K562 (cell line): Measurements from ENCODE around the gene AQP5. TPM values are rescaled to one million over a fixed set of nuclear protein-coding genes. Genes with fewer than 3 reads are reported as not detected.

Experiments
- ATAC-seq: fragments of 200-7000 bp; cut with Tn5 transposase; 3 replicates; pipeline ENCODE4 v1.9.1; 2020; ENCODE audit warnings: moderate library complexity
- BruUV-seq: library from RNA; stranded (reverse); fragments of 400-500 nt; replicated peaks from 2 replicates; lab custom pipeline; 2021; lab: Mats Ljungman, UMichigan
- CTCF ChIA-PET: fragments of 300-600 bp; formaldehyde crosslinking; extraction: SDS; loops from one replicate; lab custom pipeline; 2021; ENCODE audit warnings: low intra/inter-chr PET ratio; lab: Yijun Ruan, JAX
- POLR2A ChIA-PET: fragments of 300-600, 350-650 bp; sonication (Branson Sonifier 250); formaldehyde crosslinking; extraction: SDS; loops from one replicate; lab custom pipeline; 2021; ENCODE audit warnings: antibody characterized with exemption, inconsistent platforms; lab: Yijun Ruan, JAX
- DNase-seq, 4 experiments: peaks; one replicate each; pipeline versions ENCODE4 v3.0.0 to v3.0.0-alpha.2; 2011 to 2018; ENCODE audit warnings: low spot score in 3 of 4, mixed read lengths in 3 of 4; ENCODE audit errors: extremely low read depth in 1 of 4
- FAIRE-seq: peaks from 2 replicates; lab custom pipeline; 2011; peaks lifted over from hg19 to GRCh38; lab: Jason Lieb, UNC
- H2AFZ ChIP-seq: 2 replicates; pipeline ENCODE4 v1.6.0; 2011; ENCODE audit warnings: low read depth, low read length, control low read depth, inconsistent platforms
- H3K27ac ChIP-seq: fragments of 200-600 bp; 3 replicates; pipeline ENCODE4 v1.8.0; 2011; ENCODE audit warnings: low read depth, mild to moderate bottlenecking, control low read depth, inconsistent platforms, low read length, moderate library complexity, mixed read lengths; ENCODE audit errors: extremely low read depth
- H3K27me3 ChIP-seq, 2 experiments: fragments of 300-600 bp in 1 of 2; 2 replicates in 1 of 2; 3 replicates in 1 of 2; pipeline versions ENCODE4 v1.6.0 to v1.8.0; 2011; ENCODE audit warnings: inconsistent platforms in 2 of 2, low read length in 2 of 2, mild to moderate bottlenecking in 1 of 2, mixed read lengths in 1 of 2, moderate library complexity in 1 of 2; ENCODE audit not compliant: control insufficient read depth in 2 of 2, insufficient read depth in 2 of 2
- H3K36me3 ChIP-seq: fragments of 300-600 bp; 3 replicates; pipeline ENCODE4 v1.8.0; 2011; ENCODE audit warnings: mild to moderate bottlenecking, low read length, inconsistent platforms; ENCODE audit not compliant: control insufficient read depth, insufficient read depth
- H3K4me1 ChIP-seq, 2 experiments: fragments of 200-600 bp in 1 of 2; replicated peaks in 1 of 2; 2 replicates in 1 of 2; 3 replicates in 1 of 2; pipeline versions ENCODE4 v1.5.1 to v1.8.0; 2011; ENCODE audit warnings: inconsistent platforms in 2 of 2, low read length in 2 of 2, mild to moderate bottlenecking in 1 of 2, mixed read lengths in 1 of 2, moderate library complexity in 1 of 2; ENCODE audit not compliant: control insufficient read depth in 2 of 2, insufficient read depth in 2 of 2
- H3K4me2 ChIP-seq: 2 replicates; pipeline ENCODE4 v1.6.1; 2011; ENCODE audit warnings: low read length, control low read depth, inconsistent platforms, mixed read lengths; ENCODE audit not compliant: insufficient read depth
- H3K4me3 ChIP-seq: fragments of 200-600 bp; sonication (generic), shearing (Covaris generic); 2 replicates; pipeline ENCODE4 v1.5.1; 2016; ENCODE audit warnings: control low read depth, inconsistent platforms
- H3K79me2 ChIP-seq: fragments of 200-600 bp; 3 replicates; pipeline ENCODE4 v1.8.0; 2011; ENCODE audit warnings: low read length, inconsistent platforms; ENCODE audit not compliant: control insufficient read depth, insufficient read depth
- H3K9ac ChIP-seq, 2 experiments: 2 replicates each; pipeline versions ENCODE4 v1.6.0 to v1.6.1; 2011; ENCODE audit warnings: low read depth in 2 of 2, low read length in 2 of 2, control low read depth in 1 of 2, inconsistent platforms in 1 of 2, mild to moderate bottlenecking in 1 of 2, mixed read lengths in 1 of 2; ENCODE audit not compliant: insufficient read depth in 1 of 2
- H3K9me1 ChIP-seq: one replicate; pipeline ENCODE4 v1.6.0; 2011; ENCODE audit warnings: inconsistent platforms, mild to moderate bottlenecking, low read length, moderate library complexity; ENCODE audit not compliant: control insufficient read depth, insufficient read depth
- H3K9me3 ChIP-seq: replicated peaks from 2 replicates; pipeline ENCODE4 v1.5.1; 2011; ENCODE audit warnings: low read depth, low read length, inconsistent platforms; ENCODE audit not compliant: control insufficient read depth, insufficient read depth
- H4K20me1 ChIP-seq: replicated peaks from 2 replicates; pipeline ENCODE4 v1.6.1; 2011; ENCODE audit warnings: low read length, inconsistent platforms, mixed read lengths; ENCODE audit not compliant: control insufficient read depth, insufficient read depth
- ETV1 ChIP-seq: fragments of 450-650 bp; conservative IDR thresholded peaks from 2 replicates; pipeline ENCODE4 v1.6.1; 2016; ENCODE audit warnings: missing genetic modification characterization, control low read depth, low read depth, missing compliant biosample characterization
- GTF2F1 ChIP-seq: IDR thresholded peaks from 2 replicates; pipeline ENCODE4 v1.6.1; 2011; ENCODE audit warnings: low read depth, low read length, improper control_type of control experiment
- IFI16 ChIP-seq: fragments of 250-450 bp; sonication (Bioruptor Pico); IDR thresholded peaks from 2 replicates; pipeline ENCODE4 v2.1.2; 2022; ENCODE audit warnings: mild to moderate bottlenecking, inconsistent platforms
- KDM2B ChIP-seq: fragments of 250-450 bp; sonication (Bioruptor Pico); IDR thresholded peaks from 2 replicates; pipeline ENCODE4 v1.8.0; 2021; ENCODE audit warnings: mild to moderate bottlenecking, moderate library complexity
- RBM25 ChIP-seq: fragments of 200-400 bp; formaldehyde crosslinking; IDR thresholded peaks from 2 replicates; pipeline ENCODE4 v1.6.1; 2018; ENCODE audit warnings: low read length, low read depth, moderate library complexity; ENCODE audit not compliant: severe bottlenecking
- SAFB ChIP-seq: fragments of 200-400 bp; formaldehyde crosslinking; IDR thresholded peaks from 2 replicates; pipeline ENCODE4 v1.6.1; 2017; ENCODE audit warnings: low read depth, low read length, borderline replicate concordance
- SAP30 ChIP-seq: fragments of 200-600 bp; sonication (generic); IDR thresholded peaks from 2 replicates; pipeline ENCODE4 v1.6.1; 2012; ENCODE audit warnings: borderline replicate concordance, low read depth, mild to moderate bottlenecking, moderate library complexity, low read length, control low read depth, inconsistent platforms; ENCODE audit not compliant: insufficient read depth, poor library complexity, severe bottlenecking
- SRSF9 ChIP-seq: fragments of 200-400 bp; formaldehyde crosslinking; IDR thresholded peaks from 2 replicates; pipeline ENCODE4 v1.6.1; 2017; ENCODE audit warnings: low read depth, low read length, borderline replicate concordance
- WHSC1 ChIP-seq: IDR thresholded peaks from one replicate; pipeline ENCODE4 v1.6.1; 2012; ENCODE audit warnings: low read length, control low read depth, inconsistent platforms
- ZNF146 ChIP-seq: IDR thresholded peaks from one replicate; pipeline ENCODE4 v1.6.1; 2018; ENCODE audit warnings: missing compliant biosample characterization; ENCODE audit not compliant: unreplicated experiment
- WGBS: fragments of 100-300 bp; shearing (Covaris generic); methylation state at CpG from one replicate; pipeline ENCODE4 v1.1.6; 2016; ENCODE audit warnings: low coverage, mixed read lengths; ENCODE audit not compliant: insufficient coverage; ENCODE audit errors: missing lambda C conversion rate; 5-methylcytosine and 5-hydroxymethylcytosine counted together
- in situ Hi-C: fragments of 300-500 bp; cut with MboI; formaldehyde crosslinking; loops from 4 replicates; pipeline ENCODE4 v1.15.0; 2018; ENCODE audit warnings: inconsistent platforms, mixed read lengths
- intact Hi-C: fragments of 100-400 bp; cut with micrococcal nuclease; formaldehyde crosslinking; loops from 2 replicates; pipeline ENCODE4 v1.14.2; 2022
- polyA plus RNA-seq, 8 experiments: library from polyadenylated mRNA; depleted of rRNA in 4 of 8; stranded (reverse) in 5 of 8; unstranded in 3 of 8; fragments of >200 nt; fragmentation: Nextera tagmentation in 2 of 8; fragmentation: Illumina TruSeq in 1 of 8; extraction: Ambion mirVana in 2 of 8; extraction: Trizol in 1 of 8; gene quantifications; 2 replicates each; pipeline versions ENCODE4 v1.2.1 to v1.2.3, GENCODE V29; 2011 to 2014; ENCODE audit warnings: inconsistent platforms in 1 of 8, missing spikeins in 1 of 8
- total RNA-seq, 7 experiments: library from RNA; depleted of rRNA in 6 of 7; stranded (reverse); fragments of >200 nt in 6 of 7; fragmentation: Illumina TruSeq in 2 of 7; extraction: Trizol in 2 of 7; gene quantifications; 2 replicates each; pipeline versions ENCODE4 v1.2.1 to v1.2.3, GENCODE V29; 2011 to 2021; ENCODE audit warnings: low replicate concordance in 1 of 7
- TF ChIP-seq, protein P1 (sequence below): sonication (generic); formaldehyde crosslinking; IDR thresholded peaks from 2 replicates; pipeline ENCODE4 v1.8.1; 2023; ENCODE audit warnings: mild to moderate bottlenecking, missing genetic modification reagents
- TF ChIP-seq, protein P2 (sequence below): fragments of 250-450 bp; sonication (Bioruptor Pico); IDR thresholded peaks from 2 replicates; pipeline ENCODE4 v1.8.0; 2021; ENCODE audit warnings: mild to moderate bottlenecking, moderate library complexity

AQP5 gene
- total and polyA plus RNA-seq, 9 of the 15 experiments (the other 6 are each of a cell fraction or from before 2014, with no cell fraction given): not detected

DNA sequence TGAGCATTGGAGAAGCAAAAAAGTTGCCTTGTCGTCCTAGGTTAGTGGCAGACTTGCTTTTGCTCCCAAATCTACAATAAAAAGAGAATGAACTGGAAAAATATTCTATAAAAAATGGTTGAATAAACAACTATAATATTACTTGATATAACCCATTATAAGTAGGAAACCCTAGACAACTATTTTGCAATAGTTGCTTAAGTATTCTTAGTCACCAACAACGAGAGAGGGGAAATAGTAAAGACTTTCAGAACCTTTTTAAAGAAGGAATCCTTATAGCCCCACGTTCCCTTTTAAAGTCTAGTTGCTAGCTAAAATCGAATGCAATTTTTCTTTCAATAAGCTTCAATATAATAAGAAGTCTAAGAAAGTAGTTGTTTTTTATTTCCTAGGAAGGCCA lies 28.6 kb downstream of the AQP5 start:
- no TSS peak for BruUV-seq
- WGBS: 89% methylated on average over 4 of the region's 4 CpGs
- Histone ChIP-seq H3K27me3 (no peaks in the 10 kb centered on the region), H3K79me2 (no peaks in the 10 kb centered on the region), H3K9ac (no peak overlapping the region), H2AFZ (no peak overlapping the region), H4K20me1 (no peaks in the 10 kb centered on the region), H3K36me3 (peaks cover 87% of the 10 kb centered on the region), H3K9me1 (no peaks in the 10 kb centered on the region), H3K4me3 (no peak overlapping the region), H3K9me3 (no peaks in the 10 kb centered on the region), H3K27ac (no peak overlapping the region), H3K4me2 (no peak overlapping the region), H3K4me1 (no peaks in the 10 kb centered on the region)
- DNase-seq (no peak), FAIRE-seq (no peak), ATAC-seq (no peak)
- intact Hi-C loops: no loop called here
- POLR2A ChIA-PET: interaction anchor here (0.5 to 1.2 kb wide), 4 partner anchors 12 to 229 kb away, joined by 3 to 6 read pairs (median 3); no protein-coding TSS in a partner anchor
- CTCF ChIA-PET: no interaction called here
- in situ Hi-C loops: no loop called here
- TF ChIP-seq IFI16 (CRISPR knock-in tag) (no peak), SAP30 (no peak), SAFB (no peak), RBM25 (no peak), GTF2F1 (no peak), SRSF9 (no peak), ETV1 (tag) (no peak), KDM2B (CRISPR knock-in tag) (no peak), WHSC1 (no peak), ZNF146 (CRISPR knock-in tag) (no peak)
- TF ChIP-seq, protein P1, sequence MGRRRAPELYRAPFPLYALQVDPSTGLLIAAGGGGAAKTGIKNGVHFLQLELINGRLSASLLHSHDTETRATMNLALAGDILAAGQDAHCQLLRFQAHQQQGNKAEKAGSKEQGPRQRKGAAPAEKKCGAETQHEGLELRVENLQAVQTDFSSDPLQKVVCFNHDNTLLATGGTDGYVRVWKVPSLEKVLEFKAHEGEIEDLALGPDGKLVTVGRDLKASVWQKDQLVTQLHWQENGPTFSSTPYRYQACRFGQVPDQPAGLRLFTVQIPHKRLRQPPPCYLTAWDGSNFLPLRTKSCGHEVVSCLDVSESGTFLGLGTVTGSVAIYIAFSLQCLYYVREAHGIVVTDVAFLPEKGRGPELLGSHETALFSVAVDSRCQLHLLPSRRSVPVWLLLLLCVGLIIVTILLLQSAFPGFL (CRISPR knock-in tag): no peak
- TF ChIP-seq, protein P2, sequence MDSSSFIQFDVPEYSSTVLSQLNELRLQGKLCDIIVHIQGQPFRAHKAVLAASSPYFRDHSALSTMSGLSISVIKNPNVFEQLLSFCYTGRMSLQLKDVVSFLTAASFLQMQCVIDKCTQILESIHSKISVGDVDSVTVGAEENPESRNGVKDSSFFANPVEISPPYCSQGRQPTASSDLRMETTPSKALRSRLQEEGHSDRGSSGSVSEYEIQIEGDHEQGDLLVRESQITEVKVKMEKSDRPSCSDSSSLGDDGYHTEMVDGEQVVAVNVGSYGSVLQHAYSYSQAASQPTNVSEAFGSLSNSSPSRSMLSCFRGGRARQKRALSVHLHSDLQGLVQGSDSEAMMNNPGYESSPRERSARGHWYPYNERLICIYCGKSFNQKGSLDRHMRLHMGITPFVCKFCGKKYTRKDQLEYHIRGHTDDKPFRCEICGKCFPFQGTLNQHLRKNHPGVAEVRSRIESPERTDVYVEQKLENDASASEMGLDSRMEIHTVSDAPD (CRISPR knock-in tag): no peak
